Loucy (cell line): ENCODE results near the gene BCAP31.

Experiments
- H2AFZ ChIP-seq: fragments of 200-600 bp; sonication (generic); 2 replicates; pipeline ENCODE4 v1.6.0; 2016; ENCODE audit warnings: antibody characterized with exemption, mild to moderate bottlenecking, low read length, moderate library complexity
- H3F3A ChIP-seq: fragments of 200-600 bp; 2 replicates; pipeline ENCODE4 v1.6.0; 2016; ENCODE audit warnings: antibody characterized with exemption, low read depth, mild to moderate bottlenecking
- H3K27me3 ChIP-seq: fragments of 200-600 bp; sonication (generic); 2 replicates; pipeline ENCODE4 v1.6.1; 2014; ENCODE audit warnings: low read length, mild to moderate bottlenecking; ENCODE audit not compliant: insufficient read depth, poor library complexity, severe bottlenecking
- H3K36me3 ChIP-seq: fragments of 200-600 bp; sonication (generic); 2 replicates; pipeline ENCODE4 v1.6.1; 2016; ENCODE audit warnings: low read length; ENCODE audit not compliant: insufficient read depth
- H3K4me1 ChIP-seq: fragments of 200-600 bp; sonication (generic); 2 replicates; pipeline ENCODE4 v1.5.1; 2014; ENCODE audit warnings: low read length, mild to moderate bottlenecking; ENCODE audit not compliant: insufficient read depth, poor library complexity, severe bottlenecking
- H3K4me2 ChIP-seq: fragments of 200-600 bp; sonication (generic); 2 replicates; pipeline ENCODE4 v1.6.0; 2014; ENCODE audit warnings: antibody characterized with exemption, low read length, low read depth, mild to moderate bottlenecking; ENCODE audit not compliant: poor library complexity, severe bottlenecking
- H3K4me3 ChIP-seq: fragments of 200-600 bp; sonication (generic); 2 replicates; pipeline ENCODE4 v1.5.1; 2014; ENCODE audit warnings: low read length, mild to moderate bottlenecking, mixed read lengths; ENCODE audit not compliant: poor library complexity, severe bottlenecking
- H3K79me2 ChIP-seq: fragments of 200-600 bp; sonication (generic); 2 replicates; pipeline ENCODE4 v1.6.1; 2014; ENCODE audit warnings: low read length; ENCODE audit not compliant: insufficient read depth
- H3K9ac ChIP-seq: fragments of 200-600 bp; sonication (generic); 2 replicates; pipeline ENCODE4 v1.6.0; 2014; ENCODE audit warnings: mild to moderate bottlenecking, low read depth, low read length, moderate library complexity; ENCODE audit not compliant: poor library complexity, severe bottlenecking
- H3K9me2 ChIP-seq: fragments of 200-600 bp; sonication (generic); replicated peaks from 2 replicates; pipeline ENCODE4 v1.6.1; 2016; ENCODE audit warnings: low read depth, low read length, mixed read lengths
- H3K9me3 ChIP-seq: fragments of 200-600 bp; sonication (generic); 2 replicates; pipeline ENCODE4 v1.6.1; 2014; ENCODE audit warnings: mild to moderate bottlenecking, antibody characterized with exemption, low read length, low read depth; ENCODE audit not compliant: insufficient read depth
- H4K20me1 ChIP-seq: fragments of 200-600 bp; sonication (generic); 2 replicates; pipeline ENCODE4 v1.6.0; 2014; ENCODE audit warnings: antibody characterized with exemption, low read length, mild to moderate bottlenecking; ENCODE audit not compliant: insufficient read depth, poor library complexity, severe bottlenecking
- CTCF ChIP-seq: fragments of 200-600 bp; sonication (generic); conservative IDR thresholded peaks from 2 replicates; pipeline ENCODE4 v1.5.1; 2014; ENCODE audit warnings: mild to moderate bottlenecking, antibody characterized with exemption, low read length
- EZH2phosphoT487 ChIP-seq: fragments of 200-600 bp; IDR thresholded peaks from 2 replicates; pipeline ENCODE4 v1.6.1; 2018; ENCODE audit warnings: antibody characterized with exemption, mild to moderate bottlenecking, moderate library complexity, borderline replicate concordance

BCAP31 gene

GRCh38 chrX:153665726-153666306, 58.4 kb downstream of the BCAP31 start:
- Histone ChIP-seq H3F3A (no peaks in the 10 kb centered on the region), H3K4me1 (no peaks in the 10 kb centered on the region), H4K20me1 (no peaks in the 10 kb centered on the region), H3K36me3 (no peaks in the 10 kb centered on the region), H3K79me2 (no peaks in the 10 kb centered on the region), H3K4me2 (no peak overlapping the region), H3K4me3 (no peak overlapping the region), H3K27me3 (no peaks in the 10 kb centered on the region), H3K9me2 (no peaks in the 10 kb centered on the region), H3K9me3 (no peaks in the 10 kb centered on the region), H2AFZ (no peak overlapping the region), H3K9ac (no peak overlapping the region)
- no peak for TF ChIP-seq EZH2phosphoT487
- TF ChIP-seq CTCF: no peak

- Histone ChIP-seq H2AFZ (no peak overlapping the region), H3K4me2 (no peak overlapping the region), H3K36me3 (no peaks in the 10 kb centered on the region), H3K9ac (no peak overlapping the region), H3F3A (no peaks in the 10 kb centered on the region), H3K9me3 (no peaks in the 10 kb centered on the region), H3K9me2 (no peaks in the 10 kb centered on the region), H4K20me1 (no peaks in the 10 kb centered on the region), H3K27me3 (no peaks in the 10 kb centered on the region), H3K79me2 (no peaks in the 10 kb centered on the region), H3K4me1 (no peaks in the 10 kb centered on the region), H3K4me3 (no peak overlapping the region)
- TF ChIP-seq CTCF (0 out of 2 replicates have a peak, but pooled peaks have one; percentile 27), EZH2phosphoT487 (no peak)
These were observed 61.9 kb downstream of the BCAP31 start for GRCh38 chrX:153662266-153662665.

GRCh38 chrX:153659268-153659667, 64.9 kb downstream of the BCAP31 start:
- H3K9me2 ChIP-seq: no peaks in the 10 kb centered on the region
- H2AFZ ChIP-seq: no peak overlapping the region
- no peaks in the 10 kb centered on the region for H3F3A ChIP-seq
- H3K36me3 ChIP-seq: no peaks in the 10 kb centered on the region
- H3K4me1 ChIP-seq: no peaks in the 10 kb centered on the region
- no peaks in the 10 kb centered on the region for H3K79me2 ChIP-seq
- no peak overlapping the region for H3K4me3 ChIP-seq
- H3K4me2 ChIP-seq: no peak overlapping the region
- H3K9ac ChIP-seq: no peak overlapping the region
- H3K27me3 ChIP-seq: no peaks in the 10 kb centered on the region
- H4K20me1 ChIP-seq: no peaks in the 10 kb centered on the region
- H3K9me3 ChIP-seq: no peaks in the 10 kb centered on the region
- no peak for TF ChIP-seq CTCF
- no peak for TF ChIP-seq EZH2phosphoT487
